ENCODE data around the gene TIMM44.

GRCh38 chr19:7989071-7989575, 45.7 kb upstream of the TIMM44 start:
- TF ChIP-seq POLR2A (IDR thresholded peaks at IDR 0.05) (no peak), POLR2AphosphoS5 (IDR thresholded peaks at IDR 0.05) (no peak)
